Transverse colon (tissue), 4 donors: ENCODE measurements around the gene OR7A10.

Source experiments
- EP300 ChIP-seq: sonication (generic); formaldehyde crosslinking; IDR thresholded peaks from one replicate; pipeline ENCODE4 v1.6.1; 2017; ENCODE audit warnings: antibody characterized with exemption, low read depth
- POLR2A ChIP-seq: fragments of 450-650 bp; IDR thresholded peaks from one replicate; pipeline ENCODE4 v1.6.1; 2016; ENCODE audit warnings: antibody characterized with exemption, mild to moderate bottlenecking, moderate library complexity
- POLR2AphosphoS5 ChIP-seq, 3 donors: sonication (generic); formaldehyde crosslinking; IDR thresholded peaks; one replicate each; pipeline ENCODE4 v1.6.1; 2016; ENCODE audit warnings: antibody characterized with exemption in 3 of 3
- TF ChIP-seq, protein P1 (sequence below), 5 experiments: fragments of 200-600 bp in 3 of 5; fragments of 450-650 bp in 2 of 5; sonication (generic) in 3 of 5; IDR thresholded peaks; 1 replicate in 2 of 5; 2 replicates in 3 of 5; pipeline ENCODE4 v1.5.1; 2016 to 2017; ENCODE audit warnings: antibody characterized with exemption in 5 of 5, inconsistent platforms in 3 of 5, mild to moderate bottlenecking in 2 of 5, moderate library complexity in 1 of 5

DNA sequence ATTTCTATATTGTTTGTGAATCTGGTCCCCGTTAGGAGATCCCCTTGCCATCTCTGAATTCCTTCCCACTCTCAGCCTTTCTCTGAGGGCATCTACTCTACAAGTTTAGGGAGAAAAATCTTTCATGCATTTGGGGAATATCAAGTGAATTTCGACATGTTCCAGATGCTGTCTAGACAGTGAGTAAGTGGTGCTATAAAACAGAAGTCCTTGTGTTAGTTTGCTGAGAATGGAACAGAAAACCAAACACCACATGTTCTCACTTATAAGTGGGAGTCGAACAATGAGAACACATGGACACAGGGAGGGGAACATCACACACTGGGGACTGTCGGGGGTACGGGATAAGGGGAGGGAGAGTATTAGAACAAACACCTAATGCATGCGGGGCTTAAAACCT, 5.1 kb downstream of the OR7A10 start:
- no peak for TF ChIP-seq POLR2AphosphoS5 (IDR thresholded peaks at IDR 0.05)
- TF ChIP-seq POLR2A = no peak
- TF ChIP-seq, protein P1, sequence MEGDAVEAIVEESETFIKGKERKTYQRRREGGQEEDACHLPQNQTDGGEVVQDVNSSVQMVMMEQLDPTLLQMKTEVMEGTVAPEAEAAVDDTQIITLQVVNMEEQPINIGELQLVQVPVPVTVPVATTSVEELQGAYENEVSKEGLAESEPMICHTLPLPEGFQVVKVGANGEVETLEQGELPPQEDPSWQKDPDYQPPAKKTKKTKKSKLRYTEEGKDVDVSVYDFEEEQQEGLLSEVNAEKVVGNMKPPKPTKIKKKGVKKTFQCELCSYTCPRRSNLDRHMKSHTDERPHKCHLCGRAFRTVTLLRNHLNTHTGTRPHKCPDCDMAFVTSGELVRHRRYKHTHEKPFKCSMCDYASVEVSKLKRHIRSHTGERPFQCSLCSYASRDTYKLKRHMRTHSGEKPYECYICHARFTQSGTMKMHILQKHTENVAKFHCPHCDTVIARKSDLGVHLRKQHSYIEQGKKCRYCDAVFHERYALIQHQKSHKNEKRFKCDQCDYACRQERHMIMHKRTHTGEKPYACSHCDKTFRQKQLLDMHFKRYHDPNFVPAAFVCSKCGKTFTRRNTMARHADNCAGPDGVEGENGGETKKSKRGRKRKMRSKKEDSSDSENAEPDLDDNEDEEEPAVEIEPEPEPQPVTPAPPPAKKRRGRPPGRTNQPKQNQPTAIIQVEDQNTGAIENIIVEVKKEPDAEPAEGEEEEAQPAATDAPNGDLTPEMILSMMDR (IDR thresholded peaks at IDR 0.05) = no peak
- no peak for TF ChIP-seq EP300
